Neural progenitor cell (in vitro differentiated cells): ENCODE data around the gene MAP2K2.

Experiments
- CTCF ChIP-seq: fragments of 200-600 bp; sonication (generic); IDR thresholded peaks from 2 replicates; pipeline ENCODE4 v1.5.1; 2017; ENCODE audit warnings: antibody characterized with exemption, mild to moderate bottlenecking
- EZH2 ChIP-seq: fragments of 200-600 bp; sonication (generic); IDR thresholded peaks from 2 replicates; pipeline ENCODE4 v1.6.1; 2017; ENCODE audit warnings: antibody characterized with exemption, mild to moderate bottlenecking, moderate library complexity
- EZH2phosphoT487 ChIP-seq: fragments of 200-600 bp; sonication (generic); IDR thresholded peaks from 2 replicates; pipeline ENCODE4 v1.6.1; 2017; ENCODE audit warnings: antibody characterized with exemption

- TF ChIP-seq EZH2 = no peak
- TF ChIP-seq CTCF = no peak
- no peak for TF ChIP-seq EZH2phosphoT487
Observed at GRCh38 chr19:4109626-4109945, 14.3 kb downstream of the MAP2K2 start.
